ENCODE results near the gene NDST1. TPM values are rescaled to one million over a fixed set of nuclear protein-coding genes. Genes with fewer than 3 reads are reported as not detected.

Gene NDST1
- total and polyA plus RNA-seq, 10 donors: 6.1 to 360 (median 223) TPM

GRCh38 chr5:150532996-150533395 is 25.1 kb downstream of the NDST1 start:
- Histone ChIP-seq H3K4me3 (no peak overlapping the region), H3K4me1 (peaks cover 2 to 85% (median 39%) of the 10 kb centered on the region in 6 donors), H3K27ac (peak overlapping the region in 5 of 8 donors; percentile 49 to 75 (median 61)), H3K27me3 (replicated peaks in 1 of 7) (no peaks in the 10 kb centered on the region), H3K36me3 (peaks cover 0 to 100% (median 62%) of the 10 kb centered on the region in 6 donors), H3K9me3 (no peaks in the 10 kb centered on the region)
- TF ChIP-seq, protein P1, sequence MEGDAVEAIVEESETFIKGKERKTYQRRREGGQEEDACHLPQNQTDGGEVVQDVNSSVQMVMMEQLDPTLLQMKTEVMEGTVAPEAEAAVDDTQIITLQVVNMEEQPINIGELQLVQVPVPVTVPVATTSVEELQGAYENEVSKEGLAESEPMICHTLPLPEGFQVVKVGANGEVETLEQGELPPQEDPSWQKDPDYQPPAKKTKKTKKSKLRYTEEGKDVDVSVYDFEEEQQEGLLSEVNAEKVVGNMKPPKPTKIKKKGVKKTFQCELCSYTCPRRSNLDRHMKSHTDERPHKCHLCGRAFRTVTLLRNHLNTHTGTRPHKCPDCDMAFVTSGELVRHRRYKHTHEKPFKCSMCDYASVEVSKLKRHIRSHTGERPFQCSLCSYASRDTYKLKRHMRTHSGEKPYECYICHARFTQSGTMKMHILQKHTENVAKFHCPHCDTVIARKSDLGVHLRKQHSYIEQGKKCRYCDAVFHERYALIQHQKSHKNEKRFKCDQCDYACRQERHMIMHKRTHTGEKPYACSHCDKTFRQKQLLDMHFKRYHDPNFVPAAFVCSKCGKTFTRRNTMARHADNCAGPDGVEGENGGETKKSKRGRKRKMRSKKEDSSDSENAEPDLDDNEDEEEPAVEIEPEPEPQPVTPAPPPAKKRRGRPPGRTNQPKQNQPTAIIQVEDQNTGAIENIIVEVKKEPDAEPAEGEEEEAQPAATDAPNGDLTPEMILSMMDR (IDR thresholded peaks at IDR 0.05 in 8 of 11, conservative IDR thresholded peaks at IDR 0.05 in 3 of 11): no peak
- peak in 1 of 3 donors; percentile 33 for TF ChIP-seq POLR2AphosphoS5 (IDR thresholded peaks at IDR 0.05)
- intact Hi-C loops (cut with DNase I; ENCODE audit: low total_unique reads): no loop called here
- 71 to 84% (median 74%) methylated on average over 5 of the region's 5 CpGs for WGBS, 5 donors
- DNase-seq: no peak

DNA sequence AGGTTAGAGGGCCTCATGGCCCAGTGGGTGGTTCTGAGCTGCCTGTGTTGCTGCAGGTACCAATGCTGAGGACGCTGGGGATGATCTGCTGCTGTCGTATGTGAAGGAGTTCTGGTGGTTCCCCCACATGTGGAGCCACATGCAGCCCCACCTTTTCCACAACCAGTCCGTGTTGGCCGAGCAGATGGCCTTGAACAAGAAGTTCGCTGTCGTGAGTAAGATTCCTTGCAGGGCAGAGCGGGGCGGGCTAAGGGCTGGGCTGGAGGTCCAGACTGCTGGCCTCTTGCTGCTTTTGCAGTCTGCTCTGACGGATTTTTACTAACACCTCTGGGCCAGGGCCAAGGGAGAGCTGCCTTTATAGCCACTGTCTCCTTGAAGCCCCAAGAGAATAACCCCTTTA is 26.9 kb downstream of the NDST1 start:
- intact Hi-C loops (cut with DNase I; ENCODE audit: low total_unique reads): no loop called here
- Histone ChIP-seq H3K4me3 (no peak overlapping the region), H3K9me3 (no peaks in the 10 kb centered on the region), H3K27me3 (replicated peaks in 1 of 7) (no peaks in the 10 kb centered on the region), H3K27ac (peak overlapping the region in 6 of 8 donors; percentile 13 to 75 (median 54)), H3K36me3 (peaks cover 0 to 100% (median 64%) of the 10 kb centered on the region in 6 donors), H3K4me1 (peaks cover under 1 to 87% (median 40%) of the 10 kb centered on the region in 6 donors)
- DNase-seq: no peak
- TF ChIP-seq, protein P1 (IDR thresholded peaks at IDR 0.05 in 8 of 11, conservative IDR thresholded peaks at IDR 0.05 in 3 of 11): no peak
- TF ChIP-seq POLR2AphosphoS5 (IDR thresholded peaks at IDR 0.05): peak; percentile 46 to 62 (median 60)
- 71 to 84% (median 80%) methylated on average over 8 to 9 of the region's 9 CpGs for WGBS, 5 donors

DNA sequence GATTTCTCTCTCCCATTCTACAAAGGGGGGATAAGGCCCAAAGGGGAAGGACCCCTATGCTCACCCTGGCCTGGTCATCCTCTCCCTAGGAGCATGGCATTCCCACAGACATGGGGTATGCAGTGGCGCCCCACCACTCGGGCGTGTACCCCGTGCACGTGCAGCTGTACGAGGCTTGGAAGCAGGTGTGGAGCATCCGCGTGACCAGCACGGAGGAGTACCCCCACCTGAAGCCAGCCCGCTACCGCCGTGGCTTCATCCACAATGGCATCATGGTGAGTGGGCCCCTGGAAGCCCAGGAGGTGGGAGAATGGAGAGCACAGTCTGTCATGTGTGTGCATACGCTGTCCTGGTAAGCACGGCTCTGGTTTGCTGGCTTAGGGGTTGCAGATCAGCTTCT is 27.7 kb downstream of the NDST1 start:
- TF ChIP-seq POLR2AphosphoS5 (IDR thresholded peaks at IDR 0.05): peak in 2 of 3 donors; percentile 36 to 64
- TF ChIP-seq, protein P1 (IDR thresholded peaks at IDR 0.05 in 8 of 11, conservative IDR thresholded peaks at IDR 0.05 in 3 of 11): no peak
- peaks cover 0 to 100% (median 70%) of the 10 kb centered on the region in 6 donors for H3K36me3 ChIP-seq
- 92 to 95% (median 94%) methylated on average over 3 to 14 of the region's 14 CpGs for WGBS, 5 donors
- DNase-seq: no peak
- no peak overlapping the region for H3K4me3 ChIP-seq
- H3K27me3 ChIP-seq (replicated peaks in 1 of 7): no peaks in the 10 kb centered on the region
- no peaks in the 10 kb centered on the region for H3K9me3 ChIP-seq
- peaks cover 0 to 87% (median 44%) of the 10 kb centered on the region in 6 donors for H3K4me1 ChIP-seq
- peak overlapping the region in 6 of 8 donors; percentile 13 to 75 (median 56) for H3K27ac ChIP-seq
- intact Hi-C loops (cut with DNase I; ENCODE audit: low total_unique reads): no loop called here

DNA sequence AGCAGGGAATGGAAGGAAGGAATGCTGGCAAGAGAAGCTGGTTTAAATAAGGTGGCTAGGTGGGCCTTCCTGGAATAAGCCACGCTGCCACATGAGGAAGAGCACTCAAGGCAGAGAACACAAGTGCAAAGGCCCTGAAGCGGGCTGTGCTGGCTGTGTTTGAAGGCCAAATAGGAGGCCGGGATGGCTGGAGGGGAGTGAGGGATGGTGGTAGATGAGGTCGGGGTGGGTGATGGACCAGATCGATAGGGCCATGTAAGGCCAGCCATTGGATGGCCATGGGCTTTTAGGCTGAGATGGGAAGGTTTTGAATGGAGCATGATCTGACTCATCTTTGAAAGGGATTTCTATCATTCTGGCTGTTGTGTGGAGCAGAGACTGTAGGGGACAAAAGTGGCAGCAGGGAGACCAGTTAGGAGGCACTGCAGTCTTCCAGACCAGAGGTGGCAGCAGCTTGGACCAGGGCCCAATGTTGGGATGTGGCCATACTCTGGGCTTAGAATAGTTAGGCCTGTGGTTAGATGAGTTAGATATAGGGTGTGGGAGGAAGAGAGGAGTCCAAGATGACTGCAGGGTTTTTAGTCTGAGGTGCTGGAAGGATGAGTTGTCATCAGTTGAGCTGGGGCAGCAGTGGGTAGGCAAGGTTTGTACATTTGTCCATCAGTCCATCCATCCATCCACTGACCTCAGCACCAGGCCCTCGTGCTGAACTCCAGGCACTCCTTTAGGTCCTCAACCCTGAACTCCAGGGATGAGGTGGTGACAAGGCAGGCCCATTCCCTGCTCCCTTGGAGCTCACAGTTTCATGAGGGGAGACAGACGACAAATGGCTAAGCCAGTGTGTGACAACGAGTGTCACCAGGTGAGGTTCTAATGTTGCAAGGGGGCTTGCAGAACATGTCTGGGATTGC is 30.3 kb downstream of the NDST1 start:
- Histone ChIP-seq H3K27me3 (replicated peaks in 1 of 7) (no peaks in the 10 kb centered on the region), H3K4me3 (no peak overlapping the region), H3K36me3 (peaks cover 0 to 100% (median 78%) of the 10 kb centered on the region in 6 donors), H3K27ac (peak overlapping the region in 5 of 8 donors; percentile 54 to 75 (median 62)), H3K4me1 (peaks cover 5 to 90% (median 60%) of the 10 kb centered on the region in 6 donors), H3K9me3 (no peaks in the 10 kb centered on the region)
- peak; percentile 54 for DNase-seq
- no peak for TF ChIP-seq POLR2A (IDR thresholded peaks at IDR 0.05)
- TF ChIP-seq POLR2AphosphoS5 (IDR thresholded peaks at IDR 0.05): peak in 1 of 3 donors; percentile 3
- TF ChIP-seq, protein P1 (IDR thresholded peaks at IDR 0.05 in 8 of 11, conservative IDR thresholded peaks at IDR 0.05 in 3 of 11): no peak
- intact Hi-C loops (cut with DNase I; ENCODE audit: low total_unique reads): no loop called here
- 76 to 80% (median 78%) methylated on average over 8 of the region's 8 CpGs for WGBS, 5 donors

All from spleen (tissue), 11 donors.